Vagina (tissue), 2 donors: ENCODE data around the gene PDE8A.

Experiments
- POLR2A ChIP-seq, 2 donors: fragments of 450-650 bp; IDR thresholded peaks; one replicate each; pipeline ENCODE4 v1.6.1; 2017; ENCODE audit warnings: antibody characterized with exemption in 2 of 2, mild to moderate bottlenecking in 2 of 2, moderate library complexity in 2 of 2
- TF ChIP-seq, protein P1 (sequence below), 3 experiments: fragments of 450-650 bp in 2 of 3; fragments of 200-600 bp in 1 of 3; sonication (generic) in 1 of 3; IDR thresholded peaks; one replicate each; pipeline ENCODE4 v1.5.1; 2017 to 2019; ENCODE audit warnings: antibody characterized with exemption in 3 of 3, mild to moderate bottlenecking in 2 of 3, moderate library complexity in 2 of 3

DNA sequence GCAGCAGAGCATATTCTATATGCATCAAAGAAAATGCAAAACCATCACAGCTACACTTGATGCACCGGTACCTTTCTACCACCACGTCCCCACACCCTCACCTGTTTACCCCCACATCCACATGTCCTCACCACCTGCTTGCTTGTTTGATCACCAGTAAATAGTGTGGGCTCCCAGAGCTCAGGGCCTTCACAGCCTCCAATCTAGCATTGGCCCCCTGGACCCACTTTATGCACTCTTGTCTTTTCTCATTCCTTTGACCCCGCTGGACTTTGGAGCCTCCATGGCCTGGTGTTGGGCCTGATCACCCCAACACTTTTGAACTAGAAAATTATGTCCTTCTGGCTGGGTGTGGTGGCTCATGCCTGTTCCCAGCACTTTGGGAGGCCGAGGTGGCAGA, 190.1 kb downstream of the PDE8A start:
- TF ChIP-seq, protein P1, sequence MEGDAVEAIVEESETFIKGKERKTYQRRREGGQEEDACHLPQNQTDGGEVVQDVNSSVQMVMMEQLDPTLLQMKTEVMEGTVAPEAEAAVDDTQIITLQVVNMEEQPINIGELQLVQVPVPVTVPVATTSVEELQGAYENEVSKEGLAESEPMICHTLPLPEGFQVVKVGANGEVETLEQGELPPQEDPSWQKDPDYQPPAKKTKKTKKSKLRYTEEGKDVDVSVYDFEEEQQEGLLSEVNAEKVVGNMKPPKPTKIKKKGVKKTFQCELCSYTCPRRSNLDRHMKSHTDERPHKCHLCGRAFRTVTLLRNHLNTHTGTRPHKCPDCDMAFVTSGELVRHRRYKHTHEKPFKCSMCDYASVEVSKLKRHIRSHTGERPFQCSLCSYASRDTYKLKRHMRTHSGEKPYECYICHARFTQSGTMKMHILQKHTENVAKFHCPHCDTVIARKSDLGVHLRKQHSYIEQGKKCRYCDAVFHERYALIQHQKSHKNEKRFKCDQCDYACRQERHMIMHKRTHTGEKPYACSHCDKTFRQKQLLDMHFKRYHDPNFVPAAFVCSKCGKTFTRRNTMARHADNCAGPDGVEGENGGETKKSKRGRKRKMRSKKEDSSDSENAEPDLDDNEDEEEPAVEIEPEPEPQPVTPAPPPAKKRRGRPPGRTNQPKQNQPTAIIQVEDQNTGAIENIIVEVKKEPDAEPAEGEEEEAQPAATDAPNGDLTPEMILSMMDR (IDR thresholded peaks at IDR 0.05), result no peak
- no peak for TF ChIP-seq POLR2A (IDR thresholded peaks at IDR 0.05)
